ENCODE data around the gene GABRR1.
A peak's percentile ranks its signal among the peaks of the same experiment; 100 is the strongest.

GABRR1 gene

DNA sequence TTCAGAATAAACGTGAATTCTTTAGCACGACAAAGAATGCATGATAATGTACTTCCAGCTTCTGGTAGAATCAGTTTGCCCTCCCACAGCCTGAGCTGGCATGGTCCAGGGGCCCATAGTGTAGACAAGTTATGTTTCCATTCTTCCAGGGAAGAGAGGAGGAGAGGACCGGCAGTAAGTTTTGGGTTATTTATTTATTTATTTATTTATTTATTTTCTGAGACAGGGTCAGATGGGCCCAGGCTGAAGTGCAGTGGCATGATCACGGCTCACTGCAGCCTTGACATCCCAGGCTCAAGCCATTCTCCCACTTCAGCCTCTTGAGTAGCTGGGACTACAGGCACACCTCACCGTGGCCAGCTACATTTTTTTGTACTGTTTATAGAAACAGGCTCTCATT is 4.7 kb downstream of the GABRR1 start:
- Histone ChIP-seq H3K4me3 (ENCODE audit: low read depth, low read length) (no peak overlapping the region), H3K4me1 (no peaks in the 10 kb centered on the region), H3K36me3 (no peaks in the 10 kb centered on the region), H3K27me3 (no peaks in the 10 kb centered on the region; the same call in 1 of the 2 replicates), H3K9me3 (no peaks in the 10 kb centered on the region)
- TF ChIP-seq CTCF (IDR thresholded peaks at IDR 0.05; ENCODE audit: low read depth, low read length): no peak
- no peak for DNase-seq

- H3K9me3 ChIP-seq: no peaks in the 10 kb centered on the region
- H3K27me3 ChIP-seq: no peaks in the 10 kb centered on the region
- TF ChIP-seq CTCF (IDR thresholded peaks at IDR 0.05; ENCODE audit: low read depth, low read length): no peak
- no peaks in the 10 kb centered on the region for H3K36me3 ChIP-seq
- H3K4me3 ChIP-seq (ENCODE audit: low read depth, low read length): no peak overlapping the region
- no peak for DNase-seq
- no peaks in the 10 kb centered on the region for H3K4me1 ChIP-seq
These were observed 7.7 kb downstream of the GABRR1 start for GRCh38 chr6:89209457-89209856.

DNA sequence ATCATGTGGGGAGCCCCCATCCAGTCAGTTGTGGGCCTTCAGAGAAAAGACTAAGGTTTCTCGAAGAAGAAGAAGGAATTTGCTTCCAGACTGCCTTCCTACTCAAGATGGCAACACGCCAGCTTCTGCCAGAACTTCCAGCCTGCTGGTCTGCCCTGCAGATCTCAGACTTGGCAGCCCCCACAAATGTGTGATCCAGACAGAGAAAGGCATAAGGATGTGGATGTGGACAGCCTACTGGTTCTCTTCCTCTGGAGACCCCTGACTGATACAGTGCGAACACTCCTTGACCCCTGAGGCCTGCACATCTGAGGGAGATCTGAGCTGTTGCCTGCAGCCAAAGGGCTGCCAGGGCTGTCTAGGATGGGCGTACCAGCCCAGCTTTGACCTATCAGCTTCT is 8.6 kb downstream of the GABRR1 start:
- no peaks in the 10 kb centered on the region for H3K9me3 ChIP-seq
- no peaks in the 10 kb centered on the region for H3K27me3 ChIP-seq
- no peak overlapping the region for H3K4me3 ChIP-seq (ENCODE audit: low read depth, low read length)
- H3K36me3 ChIP-seq: no peaks in the 10 kb centered on the region
- DNase-seq: peak; percentile 27
- TF ChIP-seq CTCF (IDR thresholded peaks at IDR 0.05; ENCODE audit: low read depth, low read length): no peak
- no peaks in the 10 kb centered on the region for H3K4me1 ChIP-seq

GRCh38 chr6:89205819-89206218 is 11.3 kb downstream of the GABRR1 start:
- Histone ChIP-seq H3K9me3 (no peaks in the 10 kb centered on the region), H3K4me3 (ENCODE audit: low read depth, low read length) (no peak overlapping the region), H3K4me1 (no peaks in the 10 kb centered on the region), H3K27me3 (no peaks in the 10 kb centered on the region), H3K36me3 (no peaks in the 10 kb centered on the region)
- DNase-seq: no peak
- no peak for TF ChIP-seq CTCF (IDR thresholded peaks at IDR 0.05; ENCODE audit: low read depth, low read length)

DNA sequence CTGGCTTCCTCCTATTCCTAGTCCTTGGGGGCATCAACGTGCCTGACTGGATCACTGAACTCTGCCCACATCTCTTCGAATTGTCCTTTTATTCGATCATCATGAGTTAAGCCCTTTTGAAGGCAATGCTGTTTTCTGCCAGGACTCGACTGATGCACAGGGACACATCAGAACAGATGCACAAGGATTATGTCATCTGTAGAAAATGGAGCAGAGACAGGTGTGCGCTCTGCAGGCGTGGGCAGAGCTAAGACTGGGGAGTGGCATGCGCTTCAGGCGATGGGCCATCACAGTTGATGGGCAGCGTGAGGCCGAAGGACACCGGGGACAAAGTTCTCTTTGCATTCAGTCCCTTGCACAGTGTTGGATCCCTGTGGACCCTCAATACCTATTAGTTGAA is 13.1 kb downstream of the GABRR1 start:
- TF ChIP-seq CTCF (IDR thresholded peaks at IDR 0.05; ENCODE audit: low read depth, low read length): no peak
- H3K4me1 ChIP-seq: no peaks in the 10 kb centered on the region
- no peak for DNase-seq
- H3K4me3 ChIP-seq (ENCODE audit: low read depth, low read length): no peak overlapping the region
- H3K36me3 ChIP-seq: no peaks in the 10 kb centered on the region
- H3K9me3 ChIP-seq: no peaks in the 10 kb centered on the region
- H3K27me3 ChIP-seq: no peaks in the 10 kb centered on the region

DNA sequence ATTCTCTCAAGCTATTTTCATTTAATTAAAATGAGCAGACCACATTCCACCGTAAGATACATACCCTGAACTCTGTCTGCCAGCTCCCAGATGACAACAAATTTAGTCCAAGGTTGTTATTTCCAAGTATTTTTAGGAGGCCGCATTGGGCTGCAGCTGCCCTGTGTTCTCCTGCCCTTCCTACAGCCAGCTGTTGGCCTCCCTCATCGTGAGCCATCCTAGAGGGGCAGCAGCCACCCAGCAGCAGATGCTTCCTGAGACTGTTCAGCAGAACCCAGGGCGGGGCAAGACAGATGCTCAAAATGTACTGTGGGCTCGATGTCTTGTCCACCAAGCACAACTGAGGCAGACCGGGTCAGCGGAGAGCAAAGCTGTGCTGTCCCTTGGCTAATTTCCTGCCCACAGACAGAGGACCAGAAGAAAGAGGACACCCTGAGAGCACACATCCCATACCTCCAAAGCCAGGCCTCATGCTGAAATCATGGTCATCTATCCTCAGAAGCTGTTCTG is 16.4 kb downstream of the GABRR1 start:
- no peak for DNase-seq
- Histone ChIP-seq H3K36me3 (no peaks in the 10 kb centered on the region), H3K4me3 (ENCODE audit: low read depth, low read length) (no peak overlapping the region), H3K27me3 (no peaks in the 10 kb centered on the region), H3K9me3 (no peaks in the 10 kb centered on the region; the same call in 1 of the 2 replicates), H3K4me1 (no peaks in the 10 kb centered on the region)
- no peak for TF ChIP-seq CTCF (IDR thresholded peaks at IDR 0.05; ENCODE audit: low read depth, low read length)
